DMS79 (cell line): ENCODE measurements around the gene NALF2.
A peak's percentile ranks its signal among the peaks of the same experiment; 100 is the strongest.

Experiments used
- DNase-seq: peaks from one replicate; lab custom pipeline; 2025; lab: John Stamatoyannopoulos, UW

The NALF2 gene

DNA sequence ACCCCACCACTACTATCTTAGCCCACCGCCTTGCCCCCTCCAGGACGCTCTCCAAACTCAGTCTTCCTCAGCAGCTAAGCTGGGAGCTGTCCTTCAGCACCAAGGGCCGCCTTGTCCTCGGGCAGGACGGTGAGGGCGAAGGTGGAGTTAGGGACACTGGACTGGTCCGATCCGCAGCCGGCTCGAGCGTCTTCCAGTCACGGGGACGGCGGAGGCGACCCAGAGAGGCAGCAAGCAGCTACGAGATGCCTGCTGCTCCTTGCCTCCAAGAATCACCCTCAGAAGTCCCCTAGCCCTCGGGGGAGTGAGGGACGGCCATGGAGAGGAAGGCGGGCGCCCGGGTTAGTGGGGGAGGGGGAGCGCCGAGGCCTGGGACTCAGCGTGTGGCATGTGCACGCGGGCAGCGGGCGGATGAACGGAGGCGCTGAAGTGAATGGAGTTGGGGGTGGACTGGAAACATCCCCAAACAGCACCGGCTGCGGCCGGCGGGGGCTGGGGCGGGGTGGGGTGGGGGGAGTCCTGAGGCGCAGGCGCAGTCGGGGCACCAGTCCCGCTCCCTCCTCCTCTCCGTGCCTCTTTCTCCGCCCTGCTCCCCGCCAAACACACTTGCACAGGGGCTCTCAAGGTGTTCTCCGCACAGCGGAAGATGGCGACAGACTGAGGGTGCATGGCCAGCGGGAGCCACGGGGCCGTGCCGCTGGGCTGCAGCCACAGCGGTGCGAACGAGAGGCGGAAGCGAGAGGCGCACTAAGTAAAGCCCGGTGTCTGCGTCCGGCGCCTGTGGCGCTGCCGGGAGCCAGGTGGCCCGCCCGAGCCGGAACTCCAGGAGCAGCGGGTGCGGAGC, at the start of gene NALF2:
Gene NALF2, plus strand, starts transcription at position 545 of the 844 bp plus-strand sequence. CDS start 957 bp downstream, outside the sequence.
- DNase-seq = peak; percentile 16

DNA sequence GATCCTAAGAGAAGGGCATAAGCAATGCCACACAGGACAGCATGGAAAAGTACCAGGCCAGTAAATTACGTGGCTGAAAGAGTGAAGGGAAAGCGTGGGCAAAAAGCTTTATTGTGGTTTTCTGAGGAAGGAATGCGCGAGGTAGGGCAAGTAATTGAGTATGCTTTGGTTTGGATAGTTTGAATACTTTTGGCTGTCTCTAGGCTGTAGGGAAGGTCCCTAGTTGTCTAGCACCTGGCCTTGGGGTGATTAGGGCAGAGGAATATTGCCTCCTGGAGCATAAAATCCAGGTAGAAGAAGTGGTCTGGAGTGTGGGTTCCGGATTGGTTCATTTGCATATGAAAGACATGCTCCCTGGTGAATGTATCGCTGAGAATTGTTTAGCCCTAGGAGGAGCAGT, 46.4 kb upstream of the NALF2 start:
- no peak for DNase-seq

DNA sequence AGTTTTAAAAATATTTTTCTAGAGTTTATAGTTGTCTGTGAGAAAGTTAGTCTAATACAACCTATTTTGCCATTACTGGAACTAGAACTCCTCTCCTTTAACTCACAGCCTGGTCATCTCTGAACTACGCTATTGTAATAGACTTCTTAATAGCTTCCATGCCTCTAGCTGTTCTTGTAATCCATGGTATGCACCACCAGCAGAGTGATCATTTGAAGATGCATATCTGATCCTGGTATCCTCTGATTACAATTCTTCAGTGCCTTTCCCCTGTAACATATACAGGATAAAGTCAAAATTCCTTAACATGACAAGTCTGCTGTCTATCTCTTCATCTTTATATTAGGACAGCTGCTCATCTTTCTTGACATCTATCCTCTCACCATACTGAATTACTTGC, 37.6 kb upstream of the NALF2 start:
- DNase-seq = no peak

DNA sequence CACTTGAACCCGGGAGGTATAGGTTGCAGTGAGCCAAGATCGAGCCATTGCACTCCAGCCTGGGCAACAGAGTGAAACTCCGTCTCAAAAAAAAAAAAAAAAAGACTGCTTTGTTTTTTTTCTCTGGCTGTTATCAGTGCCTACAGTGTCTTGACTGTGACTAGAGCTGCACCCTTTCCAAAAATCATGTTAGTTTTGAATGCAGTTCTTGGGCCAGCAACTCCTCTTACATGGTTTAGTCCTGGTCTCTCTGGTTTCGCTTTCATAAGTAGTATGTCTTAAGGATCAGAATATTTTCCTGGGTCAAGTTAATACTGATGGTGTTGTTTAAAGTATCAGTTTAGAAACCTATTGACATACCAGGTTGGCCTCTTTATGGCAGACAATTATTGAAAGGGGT, 34.2 kb upstream of the NALF2 start:
- no peak for DNase-seq

DNA sequence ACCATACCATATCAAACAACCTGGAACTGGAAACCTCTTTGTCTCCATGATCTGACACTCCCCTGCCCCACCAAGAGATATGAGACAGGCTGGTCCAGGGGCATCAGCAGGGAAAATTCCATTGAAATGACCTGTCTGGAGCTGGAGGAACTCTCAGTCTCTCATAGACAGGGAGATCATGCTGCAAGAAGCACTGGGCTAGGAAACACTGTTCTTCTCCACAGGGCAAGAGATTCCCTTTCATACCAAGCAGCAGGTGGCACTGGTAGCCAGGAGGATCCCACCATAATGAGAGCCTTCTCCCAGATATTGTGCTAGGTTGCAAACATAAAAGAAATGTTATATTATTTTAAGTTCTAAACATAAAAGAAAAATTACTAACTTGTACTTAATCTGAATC, 14.5 kb upstream of the NALF2 start:
- DNase-seq = no peak

DNA sequence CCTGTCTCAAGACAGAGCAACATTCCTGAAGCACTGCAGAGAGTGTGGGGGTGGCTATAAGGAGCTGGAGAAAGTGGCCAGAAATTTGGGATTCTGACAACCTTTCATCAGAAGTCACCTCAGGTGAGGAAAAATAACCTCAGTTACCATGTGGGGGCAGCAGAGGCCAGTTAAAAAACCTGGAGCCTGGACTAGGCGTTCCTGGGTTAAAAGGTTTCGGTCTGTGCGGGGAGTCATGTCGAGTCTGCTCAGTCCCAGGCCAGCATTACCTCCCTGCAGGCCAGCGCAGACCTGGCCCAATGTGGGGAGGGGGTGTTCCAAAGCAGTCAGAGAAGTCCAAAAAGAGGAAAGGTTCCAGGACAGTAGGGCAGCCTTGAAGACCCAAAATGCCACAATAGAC, 10.9 kb upstream of the NALF2 start:
- DNase-seq = peak; percentile 22

DNA sequence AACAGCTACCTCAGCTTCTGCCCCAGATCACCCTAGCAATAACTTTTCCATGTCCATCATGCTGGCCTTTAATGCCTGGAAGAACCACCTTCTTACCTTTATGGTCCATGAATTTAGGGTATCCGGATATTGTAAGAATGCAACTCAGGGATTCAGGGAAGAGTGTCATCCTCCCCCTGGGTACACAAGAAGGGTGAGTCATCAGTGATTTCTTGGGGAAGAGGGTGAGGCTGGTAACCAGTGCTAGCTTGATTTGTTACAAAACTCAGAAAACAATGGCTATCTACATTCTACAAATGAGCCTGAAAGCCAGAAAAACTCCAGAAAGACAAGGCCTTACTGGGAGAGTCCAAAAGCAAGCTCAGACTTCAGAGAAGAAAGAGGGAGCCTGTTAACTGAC, 10.4 kb upstream of the NALF2 start:
- no peak for DNase-seq

DNA sequence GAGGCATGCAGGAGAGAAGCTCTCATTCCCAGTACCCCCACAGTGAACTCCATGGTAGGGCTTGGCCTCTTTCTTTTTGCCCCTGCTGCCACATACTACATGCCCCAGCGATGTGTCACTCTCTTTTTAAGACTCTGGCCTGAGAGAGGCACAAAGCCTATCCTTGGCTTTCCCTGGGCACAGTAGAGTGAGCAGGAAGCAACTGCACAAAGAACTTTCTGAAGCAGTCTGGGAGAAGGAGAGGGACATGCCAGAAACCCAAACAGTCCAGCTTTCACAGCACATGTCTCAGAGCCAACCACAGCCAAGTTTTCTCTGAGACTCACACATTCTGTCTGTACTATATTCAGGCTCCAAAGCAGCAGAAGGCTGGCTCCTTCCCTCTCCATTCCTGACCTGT, 7.9 kb upstream of the NALF2 start:
- no peak for DNase-seq

DNA sequence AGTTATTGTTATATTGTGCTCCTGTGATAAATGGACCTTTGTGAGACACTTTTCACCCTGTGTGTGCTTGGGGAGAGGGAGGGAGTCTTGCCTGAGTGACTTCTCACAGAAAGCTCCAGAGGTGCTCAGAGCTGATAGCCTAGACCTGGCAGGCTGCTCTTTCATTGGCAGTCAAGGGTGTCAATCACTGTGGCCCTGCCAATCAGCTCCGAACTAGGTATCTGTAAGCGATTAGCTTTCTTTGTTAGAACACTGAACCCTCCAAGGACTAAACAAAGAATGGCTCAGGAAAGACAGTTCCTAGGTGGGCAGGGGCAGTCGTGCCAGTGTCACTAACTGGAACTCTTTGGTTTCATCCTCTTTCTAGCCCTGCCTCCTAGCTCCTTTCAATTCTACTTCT, 2.7 kb upstream of the NALF2 start:
- no peak for DNase-seq

DNA sequence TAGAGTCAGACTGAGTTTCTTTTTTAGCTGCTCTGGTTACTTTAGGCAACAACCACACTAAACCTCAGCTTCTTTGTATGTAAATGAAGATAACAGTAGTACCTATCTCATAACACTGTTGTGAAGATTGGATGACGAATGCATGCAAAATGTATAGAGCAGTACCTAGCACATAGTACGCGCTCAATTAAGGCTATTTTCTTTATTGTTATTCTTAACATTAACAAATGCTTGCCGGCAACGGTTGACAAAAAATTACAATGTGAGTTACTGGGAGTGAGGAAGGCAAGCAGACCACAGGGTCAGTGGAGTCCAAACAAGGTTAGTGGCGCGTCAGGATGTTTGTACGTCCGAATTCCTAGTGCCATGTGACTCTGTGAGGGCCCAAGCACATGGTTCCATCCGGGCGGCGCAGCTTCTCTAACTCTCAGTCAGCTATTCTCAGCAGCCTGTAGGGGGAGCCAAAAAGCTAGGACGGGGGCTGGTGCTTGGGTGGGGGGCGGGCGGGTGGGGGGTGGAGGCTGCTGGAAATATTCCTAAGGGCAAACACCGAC, 821 bp upstream of the NALF2 start:
- DNase-seq = peak; percentile 22

DNA sequence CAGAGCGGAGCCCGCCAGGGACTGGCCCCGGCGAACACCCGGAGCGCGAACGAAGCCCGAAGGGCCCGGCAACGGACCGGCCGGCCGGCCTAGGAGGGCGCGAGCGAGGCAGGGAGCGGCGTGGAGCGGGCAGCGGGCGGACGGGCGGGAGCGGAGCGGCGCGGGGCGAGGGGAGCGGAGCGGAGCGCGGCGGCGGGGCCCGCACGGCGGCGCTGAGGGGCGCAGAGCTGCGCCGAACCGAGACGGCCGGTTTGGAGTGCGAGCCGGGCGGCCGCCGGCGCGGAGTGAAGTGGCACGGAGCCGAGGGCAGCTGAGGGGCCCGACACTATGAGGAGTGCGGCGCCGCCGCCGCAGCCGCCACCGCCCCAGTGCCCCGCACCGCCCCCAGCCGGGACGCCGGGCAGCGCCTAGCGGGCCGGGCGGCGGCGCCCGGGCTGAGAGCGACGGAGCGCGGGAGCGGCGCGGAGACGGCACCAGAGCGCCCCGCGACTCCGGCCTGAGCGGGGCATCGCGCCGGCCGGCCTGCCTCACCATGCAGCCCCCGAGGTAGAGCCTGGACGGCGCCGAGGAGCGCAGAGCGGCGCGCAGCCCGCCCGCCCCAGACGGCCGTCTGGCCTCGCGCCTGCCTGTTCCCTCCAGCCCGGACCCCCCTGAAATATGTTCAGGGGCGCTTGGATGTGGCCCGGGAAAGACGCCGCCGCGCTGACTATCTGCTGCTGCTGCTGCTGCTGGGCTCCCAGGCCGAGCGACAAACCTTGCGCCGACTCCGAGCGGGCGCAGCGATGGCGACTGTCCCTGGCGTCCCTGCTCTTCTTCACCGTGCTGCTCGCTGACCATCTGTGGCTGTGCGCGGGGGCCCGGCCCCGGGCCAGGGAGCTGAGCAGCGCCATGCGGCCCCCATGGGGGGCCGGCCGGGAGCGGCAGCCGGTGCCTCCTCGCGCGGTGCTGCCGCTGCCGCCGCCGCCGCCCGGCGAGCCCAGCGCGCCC, 793 bp downstream of the NALF2 start:
- DNase-seq = no peak

DNA sequence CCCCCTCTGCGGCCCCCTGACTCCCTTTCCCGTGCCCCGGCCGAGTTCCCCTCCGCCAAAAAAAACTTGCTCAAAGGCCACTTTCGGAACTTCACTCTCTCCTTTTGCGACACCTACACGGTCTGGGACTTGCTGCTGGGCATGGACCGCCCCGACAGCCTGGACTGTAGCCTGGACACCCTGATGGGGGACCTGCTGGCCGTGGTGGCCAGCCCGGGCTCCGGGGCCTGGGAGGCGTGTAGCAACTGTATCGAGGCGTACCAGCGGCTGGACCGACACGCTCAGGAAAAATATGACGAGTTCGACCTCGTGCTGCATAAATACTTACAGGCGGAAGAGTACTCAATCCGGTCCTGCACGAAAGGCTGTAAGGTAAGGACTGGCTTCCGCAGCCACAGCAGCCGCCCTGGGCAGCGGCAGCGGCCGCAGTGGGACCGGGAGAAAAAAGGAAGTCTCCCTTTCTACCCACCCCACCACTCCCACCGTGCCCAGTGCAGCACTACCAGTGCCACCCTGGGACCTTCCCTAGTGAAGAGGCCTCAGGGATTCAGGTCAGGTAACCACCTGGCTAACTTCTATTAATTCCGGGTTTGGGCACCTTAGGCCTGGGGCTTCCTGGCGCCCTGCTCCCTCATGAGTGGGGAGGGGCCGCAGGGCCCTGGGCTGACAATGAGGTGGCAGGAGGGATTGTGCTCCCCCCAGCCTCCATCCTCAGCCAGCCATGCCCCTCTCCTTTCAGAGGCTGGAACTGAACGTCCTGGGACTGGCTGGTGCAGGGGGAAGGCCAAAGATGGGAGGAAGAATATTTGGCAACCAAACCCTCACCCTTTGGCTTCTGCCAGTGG, 1.9 kb downstream of the NALF2 start:
- DNase-seq = peak; percentile 3

DNA sequence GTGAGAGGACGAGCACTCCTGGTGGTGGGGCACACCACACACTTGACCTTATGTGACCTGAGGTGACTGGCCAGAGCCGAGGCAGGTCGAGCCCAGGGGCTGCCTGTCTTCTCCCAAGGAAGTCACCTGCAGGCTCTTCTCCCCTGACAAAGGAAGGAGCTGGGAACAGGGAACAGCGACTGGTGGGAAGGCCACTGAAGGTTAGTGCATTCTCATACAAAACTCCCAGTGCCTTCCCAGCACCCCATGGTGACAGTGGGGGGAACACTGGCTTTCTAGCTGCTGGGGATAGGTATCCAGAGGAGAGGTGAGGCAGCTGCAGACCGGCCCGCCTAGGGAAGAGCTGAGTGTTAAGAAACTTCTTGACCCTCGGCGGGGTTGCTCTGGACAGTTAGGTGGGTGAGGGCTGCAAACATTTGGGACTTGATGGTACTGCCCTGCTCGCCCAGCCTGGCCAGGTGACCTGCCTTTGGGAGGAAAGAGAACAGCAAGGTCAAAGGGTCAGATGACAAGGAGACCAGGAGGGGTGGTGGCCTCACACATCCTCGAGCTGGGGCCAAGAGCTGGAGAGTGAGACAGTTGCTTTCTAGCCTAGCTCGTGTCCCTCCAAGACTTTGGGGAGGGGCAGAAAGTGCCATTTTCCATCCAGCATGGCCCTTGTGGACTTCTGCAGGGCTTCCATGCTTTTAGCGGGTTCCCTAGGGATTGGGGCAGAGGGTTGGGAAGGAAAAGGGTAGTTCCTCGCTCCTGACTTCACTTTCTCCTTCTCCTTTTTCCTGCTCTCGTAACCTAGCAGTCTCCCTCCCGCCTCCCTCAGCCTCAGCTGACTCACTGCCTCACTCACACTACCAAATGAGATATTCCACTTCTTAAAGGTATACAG, 2.7 kb downstream of the NALF2 start:
- DNase-seq = no peak

DNA sequence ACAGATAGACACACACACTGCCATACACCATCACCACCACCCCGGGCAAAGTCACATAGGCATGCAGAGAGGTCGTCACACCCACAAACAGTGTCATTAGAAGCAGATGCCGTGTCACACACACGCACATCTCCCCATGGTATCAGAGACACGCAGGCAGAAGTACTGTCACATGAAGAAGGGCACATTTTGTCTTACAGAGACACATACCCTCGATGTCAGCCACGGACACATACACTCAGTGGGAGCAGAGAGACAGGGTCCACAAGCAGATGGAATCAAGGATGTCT, 3.3 kb downstream of the NALF2 start:
- no peak for DNase-seq

DNA sequence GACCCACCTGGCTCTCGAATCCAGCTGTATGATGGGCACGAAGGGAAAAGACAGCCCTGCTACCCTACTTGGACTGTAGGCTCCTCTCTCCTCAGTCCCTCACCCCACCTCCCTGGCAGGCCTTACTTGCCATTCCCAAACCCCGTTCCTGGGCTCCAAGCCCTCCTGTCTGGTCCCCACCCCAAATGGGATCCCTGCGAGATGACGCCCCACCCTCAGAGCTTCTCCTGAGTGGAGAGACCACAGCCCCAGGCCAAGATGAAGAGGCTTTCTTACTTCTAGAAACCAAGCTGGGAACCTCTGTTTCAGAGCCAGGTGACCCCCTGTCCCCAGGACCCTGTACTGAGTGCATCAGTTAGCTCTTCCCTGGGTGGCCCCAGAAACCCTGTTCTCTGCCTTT, 4.5 kb downstream of the NALF2 start:
- no peak for DNase-seq

DNA sequence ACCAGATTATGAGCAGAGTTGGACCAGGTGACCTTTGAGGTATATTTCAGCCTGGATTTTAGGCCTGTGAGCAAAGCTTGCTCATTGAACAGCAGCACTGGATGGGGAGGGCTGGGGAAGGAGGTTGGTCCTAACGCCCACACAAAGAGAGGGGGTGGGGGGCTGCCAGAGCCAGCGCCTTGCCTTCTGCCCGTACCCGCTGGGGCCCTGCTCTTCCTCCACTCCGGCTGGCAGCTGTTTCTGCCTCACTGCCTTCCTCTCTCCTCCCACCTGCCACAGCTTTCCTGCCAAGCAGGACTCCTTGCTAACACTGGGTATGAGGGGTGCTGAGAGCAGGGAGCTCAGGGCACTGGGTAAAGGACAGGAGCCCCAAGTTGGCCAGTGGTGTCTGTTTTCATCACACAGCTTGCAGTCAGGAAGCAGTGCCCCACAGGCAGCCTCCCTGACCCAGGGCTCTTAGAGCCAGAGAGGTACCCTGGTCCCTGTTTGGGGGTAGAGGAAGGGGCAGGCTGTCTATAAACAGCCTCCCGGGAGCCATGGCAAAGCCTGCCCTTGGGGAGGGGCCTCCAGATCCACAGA, 6.1 kb downstream of the NALF2 start:
- DNase-seq = no peak

DNA sequence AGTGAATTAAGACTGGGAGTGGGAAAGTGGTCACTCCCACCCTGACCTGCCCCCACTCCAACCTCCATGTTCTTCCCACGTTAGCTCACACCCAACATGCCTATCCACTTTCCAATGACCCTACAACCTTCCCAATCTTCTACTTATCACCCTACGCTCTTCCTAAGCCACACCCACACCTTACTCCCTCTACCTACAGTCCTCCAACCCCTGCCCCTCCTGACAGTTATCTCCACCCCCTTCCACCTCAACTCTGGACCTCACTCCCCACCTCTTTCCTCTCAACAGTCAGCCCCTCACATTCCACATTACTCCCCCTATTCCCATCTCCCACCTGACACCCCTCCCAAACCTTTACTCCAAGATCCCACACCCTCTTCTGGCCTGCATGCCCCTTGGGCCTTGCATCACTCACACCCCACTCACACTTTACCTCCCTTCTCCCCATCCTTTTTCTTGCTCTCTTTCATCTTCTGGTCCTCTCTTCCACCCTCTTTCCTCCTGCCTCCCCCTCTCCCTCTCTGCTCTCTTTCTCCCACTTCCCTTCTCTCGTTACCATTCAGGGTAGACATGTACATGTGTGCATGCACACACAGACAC, 6.9 kb downstream of the NALF2 start:
- DNase-seq = no peak

DNA sequence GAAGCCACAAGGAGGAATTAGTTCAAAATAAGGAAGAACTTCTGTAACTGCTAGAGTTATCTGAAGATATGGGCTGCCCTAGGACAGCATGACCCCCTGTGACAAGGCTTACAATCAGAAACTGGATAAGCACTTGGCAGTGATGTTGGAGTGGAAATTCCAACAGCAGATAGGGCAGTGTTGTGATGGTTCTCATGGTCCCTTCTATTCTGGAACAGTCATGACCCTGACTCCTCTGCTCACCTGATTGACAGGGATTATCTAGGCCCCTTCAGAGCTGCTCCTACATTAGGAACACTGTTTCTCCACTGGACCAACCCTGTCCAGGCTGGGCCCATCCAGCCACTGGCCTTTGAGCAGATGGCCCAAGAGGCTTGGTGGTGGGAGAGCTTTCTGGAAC, 17.9 kb downstream of the NALF2 start:
- DNase-seq = no peak

DNA sequence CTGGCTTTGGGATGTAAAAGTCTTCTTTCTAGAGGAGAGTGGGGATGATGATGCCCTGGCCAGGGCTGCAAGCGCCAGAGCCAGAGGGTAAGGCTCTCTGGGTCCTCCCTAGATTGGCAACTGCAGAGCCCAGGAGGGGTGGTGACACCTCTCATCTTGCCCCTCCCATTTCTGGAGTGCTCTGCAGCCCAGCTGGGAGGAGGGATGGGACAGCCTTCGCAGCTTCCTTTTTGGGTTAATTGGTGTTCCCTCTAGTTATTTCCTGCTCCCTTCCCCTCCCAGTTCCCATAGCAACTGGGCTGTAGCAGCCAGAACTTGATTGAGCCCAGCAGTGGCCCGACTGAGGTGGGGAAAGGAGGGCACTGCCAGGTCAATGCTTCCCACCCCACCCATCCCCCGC, 19.2 kb downstream of the NALF2 start:
- DNase-seq = peak; percentile 41

DNA sequence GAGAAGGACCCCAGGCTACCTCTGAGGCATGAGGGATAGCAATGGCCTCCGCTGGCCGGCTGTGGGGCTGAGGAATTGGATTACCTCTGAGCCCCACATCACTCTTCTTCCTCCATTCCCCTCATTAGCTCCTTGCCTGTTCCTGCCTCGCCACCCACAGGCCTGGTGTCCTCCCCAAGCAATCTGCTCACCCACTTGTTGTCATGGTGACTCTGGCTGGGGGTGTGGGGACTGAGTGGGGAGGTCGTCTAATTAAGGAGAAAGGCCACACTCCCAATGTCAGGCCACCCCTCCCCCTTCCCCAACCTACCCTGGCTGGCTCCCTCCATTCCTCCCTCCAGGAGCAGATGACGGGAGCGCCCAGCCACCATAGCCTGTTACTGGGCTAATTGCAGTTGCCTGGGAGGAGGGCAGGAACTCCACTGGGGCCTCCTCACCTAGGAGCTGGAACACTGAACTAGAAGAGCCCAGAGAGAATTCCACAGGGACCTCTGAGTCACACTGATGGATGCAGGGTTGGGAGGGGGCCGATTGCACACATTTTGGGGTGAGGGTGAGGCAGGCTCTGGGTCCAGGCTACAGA, 20.7 kb downstream of the NALF2 start:
- no peak for DNase-seq
